ENCODE data around the gene C2CD2. TPM values are rescaled to one million over a fixed set of nuclear protein-coding genes. Genes with fewer than 3 reads are reported as not detected.

Gene C2CD2
- total RNA-seq, 4 donors from 2014 or later, result 1.7 to 7.2 (median 2.4) TPM

DNA sequence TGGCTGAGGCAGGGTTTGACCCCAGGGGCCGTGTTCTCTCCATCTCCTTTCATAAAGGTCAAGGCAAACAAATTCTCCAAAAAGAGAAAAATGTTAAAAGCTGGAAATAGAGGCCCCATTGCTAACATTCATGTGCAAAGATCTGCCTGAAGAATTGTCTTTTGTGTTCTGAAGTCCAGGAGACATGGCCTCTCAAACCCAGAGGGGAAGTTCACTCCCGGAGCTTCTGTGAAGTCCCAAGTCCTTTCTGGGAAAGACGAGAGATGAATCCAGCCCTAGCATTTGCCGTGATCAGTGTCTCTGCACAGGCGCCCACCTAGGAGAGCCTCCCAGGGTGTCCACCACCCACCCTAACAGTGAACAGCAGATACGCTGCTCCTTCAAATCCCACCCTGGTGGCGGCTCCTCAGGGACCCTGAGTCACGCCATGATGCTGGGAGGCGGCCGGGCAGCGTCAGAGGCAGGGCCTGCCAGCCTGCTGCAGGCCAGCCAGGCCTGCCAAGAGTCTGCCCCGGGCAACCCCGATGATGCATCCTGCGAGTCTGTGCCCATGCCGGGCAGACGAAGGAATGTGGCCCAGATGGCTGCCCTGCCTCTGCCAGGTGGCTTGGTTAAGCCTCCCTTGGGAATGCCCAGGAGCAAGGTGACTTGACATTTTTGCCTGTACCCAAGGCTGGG, 5.2 kb upstream of the C2CD2 start:
- in situ Hi-C loops (cut with MboI; ENCODE audit: low sequenced_read_pairs in 4 of 4), result no loop called here

DNA sequence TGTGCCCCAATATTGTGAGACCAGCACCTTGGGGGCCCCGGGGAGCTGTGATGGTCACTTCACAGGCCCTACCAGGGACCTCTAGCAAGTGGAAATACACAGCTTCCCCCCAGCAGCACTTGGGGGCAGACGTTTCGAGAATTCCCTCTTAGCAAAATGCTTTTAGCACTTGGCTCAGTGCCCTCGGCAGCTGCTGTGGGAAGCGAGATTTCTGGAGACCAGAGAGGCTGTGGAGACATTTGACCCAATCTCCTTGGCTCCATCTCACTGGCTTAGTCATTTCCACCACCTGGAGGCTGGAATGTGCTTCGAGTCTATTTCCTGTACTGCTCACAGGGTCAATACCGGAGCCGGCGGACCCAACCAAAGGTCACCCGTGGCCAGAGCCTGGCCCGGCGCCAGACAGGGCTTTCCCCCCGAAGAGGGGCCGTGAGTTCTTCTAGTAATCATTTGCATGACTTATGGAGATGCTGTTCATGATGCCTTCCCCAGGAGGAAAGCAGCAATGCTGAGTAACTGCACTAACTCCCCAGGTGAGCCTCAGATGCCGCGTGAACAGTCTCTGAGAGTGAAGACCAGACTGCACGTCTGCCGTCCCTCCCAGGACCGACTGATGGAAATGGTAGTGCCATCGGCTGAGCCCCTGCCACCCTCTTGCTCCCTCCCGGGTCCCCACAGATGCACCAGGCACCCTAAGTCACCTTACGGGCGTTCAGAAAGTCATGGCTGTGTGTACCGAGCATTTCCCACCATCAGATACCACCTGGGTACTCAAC, 4.4 kb upstream of the C2CD2 start:
- TF ChIP-seq, protein P1, sequence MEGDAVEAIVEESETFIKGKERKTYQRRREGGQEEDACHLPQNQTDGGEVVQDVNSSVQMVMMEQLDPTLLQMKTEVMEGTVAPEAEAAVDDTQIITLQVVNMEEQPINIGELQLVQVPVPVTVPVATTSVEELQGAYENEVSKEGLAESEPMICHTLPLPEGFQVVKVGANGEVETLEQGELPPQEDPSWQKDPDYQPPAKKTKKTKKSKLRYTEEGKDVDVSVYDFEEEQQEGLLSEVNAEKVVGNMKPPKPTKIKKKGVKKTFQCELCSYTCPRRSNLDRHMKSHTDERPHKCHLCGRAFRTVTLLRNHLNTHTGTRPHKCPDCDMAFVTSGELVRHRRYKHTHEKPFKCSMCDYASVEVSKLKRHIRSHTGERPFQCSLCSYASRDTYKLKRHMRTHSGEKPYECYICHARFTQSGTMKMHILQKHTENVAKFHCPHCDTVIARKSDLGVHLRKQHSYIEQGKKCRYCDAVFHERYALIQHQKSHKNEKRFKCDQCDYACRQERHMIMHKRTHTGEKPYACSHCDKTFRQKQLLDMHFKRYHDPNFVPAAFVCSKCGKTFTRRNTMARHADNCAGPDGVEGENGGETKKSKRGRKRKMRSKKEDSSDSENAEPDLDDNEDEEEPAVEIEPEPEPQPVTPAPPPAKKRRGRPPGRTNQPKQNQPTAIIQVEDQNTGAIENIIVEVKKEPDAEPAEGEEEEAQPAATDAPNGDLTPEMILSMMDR (IDR thresholded peaks at IDR 0.05 in 4 of 5, conservative IDR thresholded peaks at IDR 0.05 in 1 of 5), result peak in 2 of 5 experiments; percentile 47 to 60
- TF ChIP-seq POLR2A (IDR thresholded peaks at IDR 0.05), result no peak
- ATAC-seq, result peak; percentile 53 to 73
- DNase-seq, result peak; percentile 44 to 62
- H3K4me3 ChIP-seq, result no peak overlapping the region
- in situ Hi-C loops (cut with MboI; ENCODE audit: low sequenced_read_pairs in 4 of 4) (no loop called here), intact Hi-C loops (cut with DNase I; ENCODE audit: low total_unique reads) (loop anchor here (5.0 to 10.0 kb wide), 3 partner anchors 81 to 277 kb away; partner anchors contain the start of gene PRDM15)
- peaks cover 23 to 25% of the 10 kb centered on the region in 2 donors for H3K4me1 ChIP-seq
- H3K27me3 ChIP-seq, result no peaks in the 10 kb centered on the region
- H3K27ac ChIP-seq, result peak overlapping the region; percentile 54 to 66 (median 61)
- no peaks in the 10 kb centered on the region for H3K36me3 ChIP-seq
- no peaks in the 10 kb centered on the region for H3K9me3 ChIP-seq

More for the DNA sequence above, 5.2 kb upstream of the C2CD2 start:
- Histone ChIP-seq H3K36me3 (no peaks in the 10 kb centered on the region), H3K4me3 (no peak overlapping the region), H3K9me3 (no peaks in the 10 kb centered on the region), H3K27ac (peak overlapping the region in 3 of 4 donors; percentile 51 to 62 (median 60)), H3K27me3 (no peaks in the 10 kb centered on the region), H3K4me1 (peaks cover 22 to 25% of the 10 kb centered on the region in 2 donors)
- intact Hi-C loops (cut with DNase I; ENCODE audit: low total_unique reads), result loop anchor here (5.0 to 10.0 kb wide), 3 partner anchors 82 to 276 kb away; partner anchors contain the start of gene PRDM15
- no peak for ATAC-seq
- no peak for TF ChIP-seq POLR2A (IDR thresholded peaks at IDR 0.05)
- TF ChIP-seq, protein P1 (IDR thresholded peaks at IDR 0.05 in 4 of 5, conservative IDR thresholded peaks at IDR 0.05 in 1 of 5), result no peak
- DNase-seq, result peak in 1 of 2 donors; percentile 55

DNA sequence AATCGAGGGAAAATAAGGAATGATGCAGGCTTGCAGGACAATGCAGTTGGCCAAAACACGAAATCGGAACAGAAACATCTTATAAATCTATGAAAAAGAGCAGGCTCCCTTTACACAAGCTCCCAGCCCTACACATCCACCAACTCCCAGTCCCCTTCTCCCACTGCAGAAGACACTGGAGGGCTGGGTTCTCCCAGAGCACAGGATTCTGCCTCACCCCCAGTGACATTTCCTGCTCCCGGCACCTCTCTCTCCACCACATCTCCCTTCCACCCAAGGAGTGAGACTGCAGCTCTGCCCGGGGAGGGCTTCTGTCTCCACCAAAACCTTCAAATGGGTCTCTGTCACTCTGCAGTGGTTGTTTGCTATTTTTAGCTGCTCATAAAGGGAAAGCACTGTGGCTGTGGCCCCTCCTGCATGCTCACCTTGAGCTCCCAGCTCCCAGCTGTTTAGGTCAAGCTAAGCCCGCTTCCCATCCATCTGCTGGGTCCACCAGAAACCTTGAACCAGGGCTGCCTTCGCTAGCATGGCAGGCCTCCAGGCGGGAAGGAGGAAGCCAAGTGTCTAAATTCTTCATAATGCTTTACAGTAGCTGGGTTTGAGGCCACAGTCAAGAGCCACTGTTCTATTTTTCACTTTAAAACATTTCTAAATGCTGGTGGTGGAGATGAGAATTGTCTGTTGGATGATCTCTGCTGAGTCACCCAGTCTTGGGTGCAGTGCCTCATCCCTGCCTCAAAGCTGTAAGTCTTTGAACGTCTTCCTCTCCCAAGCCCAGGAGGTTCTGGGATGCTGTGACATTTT, 3.3 kb upstream of the C2CD2 start:
- H3K27ac ChIP-seq, result peak overlapping the region; percentile 54 to 66 (median 59)
- no peaks in the 10 kb centered on the region for H3K36me3 ChIP-seq
- no peak overlapping the region for H3K4me3 ChIP-seq
- no peak for TF ChIP-seq POLR2A (IDR thresholded peaks at IDR 0.05)
- TF ChIP-seq, protein P1 (IDR thresholded peaks at IDR 0.05 in 4 of 5, conservative IDR thresholded peaks at IDR 0.05 in 1 of 5), result no peak
- H3K27me3 ChIP-seq, result peaks cover 0 to 9% (median 0%) of the 10 kb centered on the region in 3 donors
- in situ Hi-C loops (cut with MboI; ENCODE audit: low sequenced_read_pairs in 4 of 4), result no loop called here
- peak in 1 of 2 donors; percentile 9 for DNase-seq
- peaks cover 33 to 34% of the 10 kb centered on the region in 2 donors for H3K4me1 ChIP-seq
- intact Hi-C loops (cut with DNase I; ENCODE audit: low total_unique reads), result loop anchor here (5.0 to 10.0 kb wide), 3 partner anchors 80 to 278 kb away; partner anchors contain the start of gene PRDM15
- no peak for ATAC-seq
- H3K9me3 ChIP-seq, result no peaks in the 10 kb centered on the region

DNA sequence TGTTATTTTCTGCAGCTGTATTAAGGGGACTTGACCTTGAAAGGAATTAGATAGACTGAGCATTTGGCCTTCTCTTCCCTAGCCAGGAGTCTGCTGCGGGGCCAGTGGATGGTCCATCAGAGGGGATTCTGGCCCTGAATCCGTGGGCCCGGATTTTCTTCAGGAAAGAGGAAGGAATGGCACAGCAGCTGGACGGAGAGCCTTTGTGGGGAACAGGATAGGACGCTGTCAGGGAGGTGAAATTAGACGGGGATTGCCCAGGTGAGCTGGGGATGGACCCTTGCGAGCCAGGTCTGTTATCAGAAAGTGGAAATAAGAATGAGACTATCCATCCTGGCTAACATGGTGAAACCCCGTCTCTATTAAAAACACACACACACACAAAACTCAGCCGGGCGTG, 1.7 kb upstream of the C2CD2 start:
- ATAC-seq, result no peak
- in situ Hi-C loops (cut with MboI; ENCODE audit: low sequenced_read_pairs in 4 of 4) (no loop called here), intact Hi-C loops (cut with DNase I; ENCODE audit: low total_unique reads) (loop anchor here (5.0 to 10.0 kb wide), 3 partner anchors 78 to 279 kb away; partner anchors contain the start of gene PRDM15)
- peaks cover 35 to 38% of the 10 kb centered on the region in 2 donors for H3K4me1 ChIP-seq
- H3K27ac ChIP-seq, result no peak overlapping the region
- no peak overlapping the region for H3K4me3 ChIP-seq
- H3K36me3 ChIP-seq, result no peaks in the 10 kb centered on the region
- TF ChIP-seq POLR2A (IDR thresholded peaks at IDR 0.05), result no peak
- TF ChIP-seq, protein P1 (IDR thresholded peaks at IDR 0.05 in 4 of 5, conservative IDR thresholded peaks at IDR 0.05 in 1 of 5), result no peak
- no peak for DNase-seq
- no peaks in the 10 kb centered on the region for H3K9me3 ChIP-seq
- H3K27me3 ChIP-seq, result peaks cover 0 to 13% (median 0%) of the 10 kb centered on the region in 3 donors

Measured in gastrocnemius medialis (tissue), 4 donors.